GM19467 (cell line): ENCODE measurements around the gene ZBTB20.
"Not testable (repeated sequence)": the region's sequence is repeated elsewhere in the genome, so short reads cannot be mapped to it uniquely, and the experiment has no call there.

ENCODE experiments used
- ATAC-seq: cut with Tn5 transposase; IDR thresholded peaks from one replicate; pipeline ENCODE4 v1.9.1; 2021; ENCODE audit warnings: mild to moderate bottlenecking, moderate library complexity; ENCODE audit not compliant: unreplicated experiment

The ZBTB20 gene

DNA sequence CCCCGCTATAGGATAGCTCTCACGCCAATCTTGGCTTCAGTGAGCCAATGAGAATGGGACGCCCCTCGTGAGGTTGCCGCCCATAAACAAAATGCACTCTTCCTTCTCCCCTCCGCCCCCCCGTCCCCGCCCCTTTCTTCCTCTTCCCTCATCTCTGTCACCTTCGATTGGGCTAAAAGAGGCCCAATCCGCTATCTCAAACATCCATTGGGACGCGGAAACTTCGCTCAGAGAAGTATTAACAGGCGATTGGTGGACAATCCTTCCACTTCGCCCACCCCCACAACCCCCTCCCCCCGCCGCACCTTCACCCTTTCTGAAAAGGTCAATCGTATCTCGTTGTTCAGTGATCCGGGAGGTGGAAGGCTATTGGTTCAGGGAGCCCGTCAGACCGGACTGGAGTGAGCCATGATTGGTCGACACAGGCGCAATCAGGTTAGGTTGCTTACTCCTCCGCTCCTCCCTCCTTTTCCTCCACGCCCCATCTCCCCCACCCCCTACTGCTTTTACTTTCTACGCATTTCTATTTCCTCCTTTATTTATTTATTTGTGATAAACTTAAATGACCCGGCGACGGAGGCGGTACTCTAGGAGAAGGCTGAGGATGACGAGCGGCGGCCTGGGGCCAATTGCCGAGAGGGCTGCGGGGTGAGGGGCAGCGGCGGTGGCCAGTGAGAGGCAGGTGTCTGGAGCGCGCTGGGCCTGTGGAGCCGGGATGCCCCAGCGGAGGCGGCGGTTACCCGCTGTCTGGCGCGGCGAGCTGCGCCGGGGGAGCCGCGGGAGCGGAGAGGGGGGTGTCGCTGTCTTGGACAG is 447 bp upstream of the ZBTB20 start:
- peak; percentile 79 for ATAC-seq

DNA sequence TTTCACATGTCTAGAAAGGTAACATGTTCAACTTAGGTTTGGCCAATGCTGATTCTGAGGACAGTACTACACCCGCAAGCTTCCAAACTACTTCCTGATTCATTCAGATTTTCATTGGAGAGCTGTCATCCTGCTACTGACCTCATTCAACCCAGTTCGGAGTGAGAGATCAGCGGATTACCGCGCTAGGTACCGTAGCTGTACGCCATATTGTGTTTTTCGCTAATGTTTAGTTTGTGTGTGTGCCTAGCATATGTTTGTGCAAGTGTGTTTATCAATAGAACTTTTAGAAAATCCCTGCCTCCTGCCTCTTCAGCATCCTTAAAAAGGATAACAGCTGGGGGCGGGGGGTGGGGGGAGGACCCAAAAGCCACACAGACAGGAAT is 1.1 kb downstream of the ZBTB20 start:
- no peak for ATAC-seq

DNA sequence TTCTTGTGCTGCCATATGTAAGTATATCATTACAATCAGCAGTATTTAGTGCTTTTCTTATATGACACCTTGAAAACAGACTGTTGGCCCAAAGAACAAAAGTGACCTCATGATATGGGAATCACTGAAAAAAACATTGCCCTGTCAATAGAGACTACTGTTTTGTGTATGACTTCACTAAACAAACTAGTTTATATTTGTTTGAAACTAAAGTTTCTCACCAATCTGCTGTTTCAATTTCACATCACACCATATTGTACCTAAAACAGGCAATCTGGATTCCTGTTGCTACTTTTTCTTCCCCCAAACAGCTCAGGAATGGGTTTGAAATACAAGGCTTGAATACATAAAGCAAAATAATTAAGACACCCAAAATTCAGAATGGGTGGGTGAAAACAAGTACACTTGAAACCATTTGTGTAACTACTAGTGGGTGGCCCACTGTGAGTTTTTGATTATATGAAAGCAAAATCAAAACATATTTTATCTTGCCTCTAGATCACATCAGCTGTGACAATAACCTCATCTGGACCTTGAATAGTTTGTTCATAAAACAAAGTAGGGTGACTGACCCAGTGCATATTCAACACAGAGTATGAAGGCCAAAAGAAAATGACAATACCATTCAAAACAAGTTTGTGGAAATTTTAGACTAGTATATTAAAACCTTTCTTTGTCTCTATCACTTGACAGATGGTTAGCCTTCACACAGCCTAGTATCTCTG is 5.9 kb downstream of the ZBTB20 start:
- peak; percentile 54 for ATAC-seq

DNA sequence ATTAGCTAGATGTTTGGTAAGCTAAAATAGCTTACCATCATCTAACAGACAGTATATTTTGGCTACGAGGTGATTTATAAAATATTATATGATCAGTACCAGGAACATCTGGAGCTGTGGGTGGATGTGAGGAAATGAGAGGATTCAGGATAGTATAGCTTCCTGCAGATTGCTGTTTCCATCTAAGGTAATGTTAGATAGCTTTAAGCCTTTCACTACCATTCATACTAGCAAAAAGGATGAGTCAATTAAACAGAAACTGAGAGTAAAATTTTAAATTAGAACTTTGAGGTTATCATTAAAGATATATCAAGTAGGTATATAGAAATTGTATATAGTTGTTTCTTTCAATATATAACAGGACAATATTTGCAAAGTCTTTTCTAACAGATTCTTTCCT is 8.0 kb downstream of the ZBTB20 start:
- no peak for ATAC-seq

DNA sequence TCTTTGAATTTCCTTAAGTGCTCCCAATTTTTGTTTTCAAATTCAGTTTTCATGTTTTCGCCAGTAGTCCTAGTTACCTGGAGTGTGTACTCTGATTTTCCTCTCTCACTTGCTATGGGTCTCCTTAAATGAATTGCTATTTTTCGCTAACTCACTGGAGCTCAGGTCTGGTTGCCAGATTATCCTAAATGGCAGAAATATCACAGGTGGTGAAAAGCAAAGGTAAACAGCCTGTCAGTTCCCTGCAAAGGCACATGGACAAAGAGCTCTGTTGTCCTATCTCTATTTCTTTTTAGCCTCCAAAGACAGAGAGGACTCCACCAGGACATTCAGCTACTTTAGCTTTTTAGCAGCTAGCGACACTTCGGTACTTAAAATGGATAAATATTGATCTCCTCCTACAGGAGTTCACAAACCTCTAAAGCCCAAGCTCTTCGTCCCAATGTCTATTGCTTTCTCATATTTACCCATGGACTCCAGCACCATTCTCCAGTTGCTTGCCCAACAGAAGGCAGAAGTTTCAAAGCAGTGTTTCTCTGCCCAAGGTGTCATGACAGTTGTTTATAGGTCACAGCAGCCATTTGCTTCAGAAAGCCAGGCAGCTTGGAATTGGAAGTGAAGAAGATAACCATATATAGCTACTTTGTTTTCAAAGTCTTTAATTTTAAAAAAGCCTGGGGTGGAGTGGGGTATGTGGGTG is 12.3 kb downstream of the ZBTB20 start:
- no peak for ATAC-seq

DNA sequence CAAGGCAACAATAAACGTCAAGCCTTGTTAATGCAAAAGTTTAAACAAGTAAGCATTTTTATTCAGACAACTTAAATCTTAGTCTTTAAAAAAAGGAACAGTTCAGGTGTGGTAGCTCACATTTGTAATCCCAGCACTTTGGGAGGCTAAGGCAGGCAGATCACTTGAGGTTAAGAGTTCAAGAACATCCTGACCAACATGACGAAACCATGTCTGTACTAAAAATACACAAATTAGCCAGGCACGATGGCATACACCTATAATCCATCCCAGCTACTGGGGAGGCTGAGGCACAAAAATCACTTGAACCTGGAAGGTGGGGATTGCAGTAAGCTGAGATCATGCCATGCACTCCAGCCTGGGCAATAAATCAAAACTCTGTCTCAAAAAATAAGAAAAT is 19.9 kb downstream of the ZBTB20 start:
- no peak for ATAC-seq

DNA sequence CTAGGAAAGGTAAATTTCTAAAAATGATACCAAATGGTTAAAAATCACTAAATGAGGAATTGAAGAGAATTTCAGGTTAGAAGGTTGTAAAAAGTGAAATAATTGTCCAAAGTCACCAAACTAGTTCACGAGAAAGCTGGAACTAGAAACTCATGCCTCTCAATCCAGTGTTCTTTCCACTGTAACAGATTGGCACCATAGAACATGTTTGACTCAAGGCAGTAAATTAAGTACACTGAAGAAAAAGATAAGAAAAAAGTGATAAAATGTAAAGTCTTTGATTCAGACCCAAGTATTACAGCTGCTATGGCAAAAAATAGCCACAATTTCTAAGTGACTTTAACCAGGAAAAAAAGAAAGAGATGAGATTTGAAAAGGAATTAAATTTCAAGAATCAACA is 26.5 kb downstream of the ZBTB20 start:
- no peak for ATAC-seq

DNA sequence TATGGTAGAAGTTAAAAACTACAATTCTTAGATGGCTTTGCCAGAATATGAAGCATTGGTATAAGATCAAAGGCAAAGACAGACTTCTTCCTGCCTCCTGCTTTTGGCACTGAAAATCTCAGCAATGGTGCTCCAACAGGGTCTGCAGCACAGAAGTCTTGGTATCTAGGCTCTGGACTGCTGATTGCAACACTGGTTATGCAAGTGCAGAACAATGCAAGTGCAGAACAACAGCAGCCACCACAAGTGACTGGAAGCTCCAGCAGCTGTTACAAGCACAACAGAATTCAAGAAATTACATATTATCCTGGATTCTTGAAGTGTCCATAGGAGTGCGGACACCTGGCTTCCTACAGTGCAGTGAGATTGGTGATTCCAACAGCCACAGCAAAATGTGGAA is 33.7 kb downstream of the ZBTB20 start:
- no peak for ATAC-seq

DNA sequence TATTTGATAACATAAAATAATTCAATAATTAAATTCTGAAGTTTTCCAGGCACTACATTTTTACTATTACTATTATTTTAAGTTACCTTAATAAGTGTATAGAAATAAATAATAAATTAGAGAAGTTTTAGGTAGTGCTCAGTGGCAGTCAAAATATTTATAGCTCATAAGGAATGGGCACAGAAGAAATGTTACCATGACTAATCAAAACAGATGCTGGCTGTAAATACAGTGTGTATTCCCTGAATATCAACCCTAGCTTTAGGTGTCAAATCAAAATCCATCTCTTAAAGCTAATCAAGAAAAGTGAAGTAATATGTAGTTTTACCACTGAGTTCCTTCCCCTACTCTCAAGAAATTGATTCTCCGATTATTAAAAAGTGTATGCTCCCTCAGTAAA is 35.5 kb downstream of the ZBTB20 start:
- ATAC-seq, result no peak

DNA sequence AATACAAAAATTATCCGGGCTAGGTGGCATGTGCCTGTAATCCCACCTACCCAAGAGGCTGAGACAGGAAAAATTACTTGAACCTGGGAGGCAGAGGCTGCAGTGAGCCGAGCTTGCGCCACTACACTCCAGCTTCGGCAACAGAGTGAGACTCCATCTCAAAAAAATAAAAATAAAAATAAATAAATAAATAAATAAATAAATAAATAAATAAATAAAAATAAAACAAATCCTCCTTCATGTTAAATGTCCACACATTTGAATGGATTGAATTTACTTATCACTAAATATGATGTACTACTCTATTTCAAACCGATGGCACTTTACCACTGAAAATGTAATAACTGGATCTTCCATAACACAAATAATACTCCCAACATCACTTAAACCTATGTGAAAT is 36.3 kb downstream of the ZBTB20 start:
- no peak for ATAC-seq

DNA sequence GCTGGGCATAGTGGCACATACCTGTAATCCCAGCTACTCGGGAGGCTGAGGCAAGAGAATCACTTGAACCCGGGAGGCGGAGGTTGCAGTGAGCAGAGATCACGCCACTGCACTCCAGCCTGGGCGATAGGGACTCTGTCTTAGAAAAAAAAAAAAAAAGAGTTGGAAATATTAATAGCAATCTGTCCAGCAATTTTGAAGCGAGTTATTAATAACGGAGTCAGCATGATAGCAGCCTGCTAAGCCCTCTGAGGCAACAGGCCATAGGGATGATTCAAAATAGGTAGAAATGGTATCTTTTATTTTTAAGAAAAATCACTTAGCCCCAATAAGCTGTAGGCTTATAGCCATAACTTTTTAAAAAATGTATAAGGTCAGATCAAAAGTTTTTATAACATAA is 37.0 kb downstream of the ZBTB20 start:
- not testable (repeated sequence) for ATAC-seq

DNA sequence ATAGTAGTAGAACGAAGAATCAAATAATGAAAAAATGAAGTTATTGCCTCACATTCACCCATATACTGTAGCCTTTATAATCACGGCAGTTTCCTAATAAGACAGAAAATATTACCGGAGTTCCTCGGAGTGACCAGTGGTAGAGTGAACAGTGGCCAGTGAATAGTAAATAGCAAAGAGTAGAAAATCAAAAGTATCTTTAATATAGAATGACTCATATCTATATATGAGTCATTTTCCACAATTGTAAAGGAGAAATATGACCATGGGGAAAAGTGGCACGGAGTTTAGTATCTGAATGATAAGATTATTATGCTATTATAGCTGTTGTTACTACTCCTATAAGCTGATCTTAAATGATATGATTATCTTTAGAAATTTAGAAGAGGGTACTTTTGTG is 38.5 kb downstream of the ZBTB20 start:
- no peak for ATAC-seq

DNA sequence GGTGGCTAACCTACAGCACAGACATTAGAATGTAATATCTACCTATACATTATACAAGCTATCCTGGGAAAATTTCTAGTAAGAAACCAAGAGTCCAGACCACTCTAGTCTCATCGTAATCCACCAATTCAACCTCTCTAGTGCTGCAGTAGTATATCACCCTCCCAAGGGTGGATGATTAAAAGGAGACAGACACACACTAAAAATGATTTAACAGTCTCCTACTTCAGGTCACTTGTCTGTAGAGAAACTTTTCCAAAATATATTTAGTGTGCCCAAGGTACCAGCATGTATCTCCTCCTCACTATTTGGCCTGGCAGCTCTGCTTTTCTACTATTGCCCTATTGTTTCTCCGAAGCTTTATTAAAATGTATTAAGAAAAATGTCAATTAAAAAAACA is 45.0 kb downstream of the ZBTB20 start:
- no peak for ATAC-seq

DNA sequence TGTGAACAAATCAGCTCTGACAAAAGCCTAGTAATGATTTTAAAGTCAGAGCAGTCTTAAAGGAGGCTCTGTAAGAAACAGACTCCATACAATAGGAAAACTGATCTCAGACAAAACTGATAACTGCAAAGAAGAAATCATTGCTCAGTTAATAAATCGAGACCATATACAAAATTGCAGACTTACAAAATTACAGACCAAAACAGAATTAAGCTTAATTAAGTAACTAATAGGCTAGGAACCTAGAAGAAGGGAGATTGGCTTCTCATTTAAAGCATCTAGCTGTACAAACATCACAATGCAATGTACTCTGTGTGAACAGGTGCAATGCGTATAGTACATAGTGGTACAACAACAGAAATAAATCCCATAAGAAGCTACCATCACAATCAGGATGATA is 46.3 kb downstream of the ZBTB20 start:
- no peak for ATAC-seq

DNA sequence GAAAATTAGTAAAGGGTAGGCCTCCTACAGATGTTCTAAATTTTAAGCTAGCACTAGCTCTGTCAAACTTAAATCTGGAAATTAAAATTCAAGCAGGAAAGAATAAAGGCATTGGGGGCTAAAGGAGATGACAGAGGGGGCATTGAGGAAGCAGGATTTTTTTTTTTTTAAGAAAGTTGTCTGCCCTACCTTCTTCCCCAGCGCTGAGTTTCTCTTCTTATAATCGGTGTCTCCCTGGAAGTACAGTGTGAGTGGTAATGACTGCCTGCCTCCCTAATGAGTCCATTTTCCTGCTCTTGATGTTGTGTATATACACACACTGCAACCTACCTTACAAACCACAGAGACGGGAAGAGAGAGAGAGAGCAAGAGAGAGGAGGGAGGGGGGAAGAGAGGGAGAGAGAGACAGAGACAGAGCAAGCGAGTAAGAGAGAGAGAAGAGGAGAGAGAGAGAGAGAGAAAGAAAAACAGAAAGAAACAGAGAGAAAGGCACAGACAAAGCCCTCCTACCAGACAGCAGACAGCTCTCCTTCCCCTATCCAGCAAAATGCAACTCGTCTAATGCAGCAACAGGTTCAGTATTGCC is 47.0 kb downstream of the ZBTB20 start:
- peak; percentile 70 for ATAC-seq

DNA sequence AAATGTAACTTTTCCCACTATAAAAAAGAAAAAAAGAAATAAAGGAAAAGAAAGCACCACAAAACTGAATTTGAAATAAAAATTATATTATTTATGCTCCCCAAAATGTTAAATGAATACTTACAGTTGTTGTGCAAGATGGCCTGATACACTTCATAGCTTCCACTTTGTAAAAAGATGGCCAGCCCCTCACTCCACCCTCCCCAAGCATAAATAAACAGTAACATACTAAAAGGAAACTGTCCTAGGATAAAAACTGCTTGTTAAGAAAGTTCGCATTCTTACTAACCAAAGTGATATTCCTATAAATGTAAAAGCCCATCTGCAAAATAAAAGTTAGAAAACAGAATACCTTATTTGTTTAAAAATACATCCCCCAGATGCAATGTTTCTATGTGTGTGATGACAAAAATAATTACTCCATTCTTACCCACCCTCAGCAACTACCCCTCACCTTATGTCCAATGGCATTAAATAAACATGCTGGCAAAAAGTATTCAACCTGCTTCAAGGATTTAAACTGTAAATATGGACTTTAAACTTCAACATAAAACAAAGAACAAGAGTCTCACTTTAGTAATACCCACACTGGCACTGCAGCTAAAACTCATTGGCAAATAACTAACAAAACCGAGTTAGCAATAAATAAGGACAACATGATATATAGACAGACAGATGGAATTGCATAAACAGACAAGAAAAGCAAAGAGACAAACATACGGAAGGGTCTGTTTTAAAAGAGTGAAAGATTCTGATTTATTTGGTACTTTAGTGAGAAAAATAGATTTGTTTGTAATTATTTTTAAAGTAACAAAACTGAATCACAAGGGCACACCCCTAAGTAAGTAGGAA is 47.7 kb downstream of the ZBTB20 start:
- no peak for ATAC-seq

DNA sequence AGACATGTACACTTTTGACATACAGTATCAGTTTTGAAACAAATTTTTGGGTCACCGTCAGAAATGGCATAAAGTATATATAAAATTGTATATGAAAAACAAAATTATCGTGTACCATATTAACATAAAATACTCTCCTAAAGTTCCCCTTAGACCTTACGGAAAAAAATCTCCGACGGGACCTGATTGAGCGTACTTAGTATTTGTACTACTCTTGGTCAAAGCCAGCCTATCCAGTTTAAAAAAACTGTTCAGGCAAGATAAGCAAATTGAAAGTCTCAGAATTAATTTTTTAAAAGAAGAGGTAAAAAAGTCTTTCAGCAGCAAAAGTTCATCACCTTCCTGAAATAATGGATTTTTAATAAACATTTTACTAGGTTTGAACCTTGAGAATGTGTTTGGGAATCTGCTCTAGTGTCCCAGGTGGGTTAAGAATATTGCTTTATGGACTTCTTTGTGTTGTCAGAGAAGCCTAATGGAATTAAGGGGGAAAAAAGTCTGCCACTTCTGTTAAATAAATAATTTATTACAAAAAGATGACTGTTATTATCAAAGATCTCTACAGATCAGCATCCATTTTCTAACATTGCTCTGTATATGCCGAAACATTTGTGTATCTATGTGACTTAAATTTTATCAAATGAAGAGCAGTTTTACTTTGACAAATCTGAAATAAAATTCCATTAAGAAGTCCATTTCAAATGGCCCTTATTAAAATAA is 48.6 kb downstream of the ZBTB20 start:
- no peak for ATAC-seq

DNA sequence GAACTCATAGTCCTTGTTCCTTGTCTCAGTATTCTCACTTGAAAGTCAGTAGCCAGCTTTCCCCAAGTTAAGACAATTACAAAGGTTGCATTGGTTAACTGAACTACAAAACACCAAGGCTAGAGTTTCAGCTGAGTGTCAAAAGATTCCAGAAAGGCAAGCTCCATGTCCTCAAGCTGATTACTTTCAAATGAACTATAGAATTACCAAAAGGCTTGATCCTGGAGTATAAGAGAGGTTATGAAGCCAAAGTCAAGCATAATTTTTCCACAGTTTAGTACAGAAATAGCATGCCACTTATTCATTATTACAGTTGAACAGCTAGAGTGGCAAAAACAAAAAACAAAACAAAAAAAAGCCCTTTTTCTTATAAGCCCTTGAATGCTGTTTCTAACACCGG is 51.9 kb downstream of the ZBTB20 start:
- no peak for ATAC-seq

DNA sequence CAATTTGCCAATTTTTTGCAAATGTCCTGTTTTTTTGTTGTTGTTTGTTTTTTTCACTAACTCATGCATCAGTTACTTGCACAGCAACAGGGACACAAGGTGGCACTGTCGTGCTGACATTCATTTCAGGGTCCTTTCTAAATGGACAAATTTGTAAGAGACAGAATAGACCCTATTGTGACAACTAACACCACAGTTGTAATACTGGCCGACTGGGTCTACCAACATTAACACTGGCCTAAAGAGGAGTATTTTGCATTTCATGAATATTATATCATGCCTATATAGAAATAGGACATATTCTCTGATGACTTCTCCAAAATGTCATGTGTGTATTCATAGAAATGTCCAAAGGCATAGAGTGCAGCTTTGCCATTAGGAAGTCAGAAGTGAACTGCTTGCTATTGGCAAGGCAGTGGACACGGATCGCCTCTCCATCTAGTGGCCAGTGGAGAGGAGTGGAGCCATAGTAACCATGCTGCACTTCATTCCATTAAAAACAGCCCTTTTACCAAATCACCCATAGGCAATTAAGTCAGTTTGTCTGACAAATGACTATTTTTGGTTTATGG is 54.8 kb downstream of the ZBTB20 start:
- peak; percentile 83 for ATAC-seq

DNA sequence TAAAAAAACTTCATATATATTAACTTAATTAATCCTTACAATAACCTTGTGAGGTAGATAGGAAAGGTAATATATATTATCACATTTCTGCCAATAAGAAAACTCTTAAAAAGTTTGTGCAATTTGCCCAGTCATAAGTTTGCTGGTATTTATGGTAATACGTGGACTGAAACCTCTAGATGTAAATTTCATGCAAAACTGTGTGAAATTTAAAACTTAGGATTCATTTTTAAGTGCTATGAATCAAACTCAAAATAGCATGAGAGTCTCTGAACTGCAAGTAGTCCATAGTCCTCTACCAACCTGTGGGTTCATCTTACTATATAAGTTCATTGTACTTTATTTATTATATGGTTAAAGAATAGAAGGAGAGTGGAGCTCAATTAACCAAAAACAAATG is 56.4 kb downstream of the ZBTB20 start:
- no peak for ATAC-seq
